ENCODE results near the gene PARD3. TPM values are rescaled to one million over a fixed set of nuclear protein-coding genes. Genes with fewer than 3 reads are reported as not detected.

Gene PARD3
- total RNA-seq, 4 donors from 2014 or later: 30.9 to 54.6 (median 40.0) TPM

- TF ChIP-seq CTCF (IDR thresholded peaks at IDR 0.05): no peak
- DNase-seq (ENCODE audit: low spot score) (no peak), ATAC-seq (ENCODE audit: low FRiP score) (no peak)
Observed at GRCh38 chr10:34147641-34148304, 667.3 kb downstream of the PARD3 start.

GRCh38 chr10:34145715-34146114 lies 669.4 kb downstream of the PARD3 start:
- TF ChIP-seq CTCF (IDR thresholded peaks at IDR 0.05): no peak
- DNase-seq (ENCODE audit: low spot score): no peak
- no peak for ATAC-seq (ENCODE audit: low FRiP score)

DNA sequence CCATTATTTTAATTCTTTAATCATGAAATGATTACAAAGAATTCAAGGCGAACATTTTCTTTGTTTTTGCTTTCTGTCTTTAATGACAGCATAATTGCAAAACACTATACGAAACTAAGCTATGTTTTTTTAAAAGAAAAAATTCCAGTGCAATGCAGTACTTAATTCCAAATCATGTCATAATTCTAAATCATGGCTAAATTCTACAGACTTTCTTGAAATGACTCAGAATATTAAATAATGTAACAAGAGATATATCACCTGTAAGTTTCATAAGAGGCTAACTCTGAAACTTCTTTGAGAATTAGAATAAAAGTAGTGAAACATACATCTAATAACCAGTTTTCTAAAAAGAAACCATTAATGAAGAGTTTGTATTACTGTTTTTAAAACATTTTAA lies 671.6 kb downstream of the PARD3 start:
- DNase-seq (ENCODE audit: low spot score) (no peak), ATAC-seq (ENCODE audit: low FRiP score) (no peak)
- TF ChIP-seq CTCF (IDR thresholded peaks at IDR 0.05): no peak

- ATAC-seq (ENCODE audit: low FRiP score) (no peak), DNase-seq (ENCODE audit: low spot score) (no peak)
- no peak for TF ChIP-seq CTCF (IDR thresholded peaks at IDR 0.05)
Observed at GRCh38 chr10:34141032-34141680, 673.9 kb downstream of the PARD3 start.

- ATAC-seq (ENCODE audit: low FRiP score) (no peak), DNase-seq (ENCODE audit: low spot score) (no peak)
- TF ChIP-seq CTCF (IDR thresholded peaks at IDR 0.05): no peak
Observed at GRCh38 chr10:34139559-34139958, 675.5 kb downstream of the PARD3 start.

DNA sequence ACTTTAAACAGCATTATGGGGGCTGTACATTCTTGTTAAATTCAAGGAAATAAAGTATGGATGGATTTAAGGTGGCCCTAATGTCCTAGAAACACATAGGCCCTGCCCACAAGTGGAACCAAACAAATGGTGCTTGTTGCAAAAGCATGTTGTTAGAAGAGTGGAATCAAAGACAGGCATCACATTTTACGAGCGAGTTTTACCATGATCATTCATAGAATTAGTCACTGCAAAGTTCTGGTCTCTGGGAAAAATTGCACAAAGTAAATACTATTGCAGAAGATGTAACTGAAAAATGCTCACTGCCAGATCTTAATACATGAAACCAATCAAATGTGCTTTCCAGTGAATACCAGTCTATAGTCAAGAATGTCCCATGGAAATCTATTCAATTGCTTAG lies 677.1 kb downstream of the PARD3 start:
- ATAC-seq (ENCODE audit: low FRiP score): no peak
- DNase-seq (ENCODE audit: low spot score): no peak
- TF ChIP-seq CTCF (IDR thresholded peaks at IDR 0.05): no peak

DNA sequence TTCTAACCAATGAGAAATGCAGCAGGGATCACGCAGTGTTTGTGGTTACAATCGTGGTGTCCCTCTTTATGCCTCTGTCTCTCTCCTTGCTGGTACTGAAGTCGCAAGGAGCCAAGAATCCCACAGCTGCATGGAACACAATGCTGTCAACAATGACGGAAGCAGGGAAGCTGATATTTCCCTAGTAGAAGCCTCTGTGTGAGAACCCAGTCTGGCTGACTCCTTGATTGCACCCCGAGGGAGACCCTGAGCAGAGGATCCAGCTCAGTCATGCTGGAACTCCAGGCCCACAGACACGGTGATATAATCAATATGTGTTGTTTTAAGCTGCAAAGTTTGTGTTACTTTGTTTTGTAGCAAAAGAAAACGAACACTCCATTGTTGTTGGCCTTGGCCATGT lies 677.9 kb downstream of the PARD3 start:
- no peak for ATAC-seq (ENCODE audit: low FRiP score)
- no peak for TF ChIP-seq CTCF (IDR thresholded peaks at IDR 0.05)
- no peak for DNase-seq (ENCODE audit: low spot score)
